Glutamatergic neuron (in vitro differentiated cells): ENCODE data around the gene PBX3. TPM values are rescaled to one million over a fixed set of nuclear protein-coding genes. Genes with fewer than 3 reads are reported as not detected.

ENCODE experiments used
- DNase-seq: peaks from one replicate; pipeline ENCODE4 v3.0.0; 2022
- H3K27ac Mint-ChIP-seq: one replicate; pipeline ENCODE4 v1.8.0; 2020; ENCODE audit warnings: mild to moderate bottlenecking, mixed read lengths, inconsistent platforms; ENCODE audit not compliant: unreplicated experiment
- H3K27me3 Mint-ChIP-seq: one replicate; pipeline ENCODE4 v1.8.0; 2020; ENCODE audit warnings: mild to moderate bottlenecking, moderate library complexity, mixed read lengths, inconsistent platforms; ENCODE audit not compliant: unreplicated experiment
- H3K36me3 Mint-ChIP-seq: one replicate; pipeline ENCODE4 v1.8.0; 2020; ENCODE audit warnings: mild to moderate bottlenecking, mixed read lengths, inconsistent platforms; ENCODE audit not compliant: unreplicated experiment
- H3K4me1 Mint-ChIP-seq: one replicate; pipeline ENCODE4 v1.8.0; 2020; ENCODE audit warnings: mild to moderate bottlenecking, low read depth, mixed read lengths, inconsistent platforms; ENCODE audit not compliant: unreplicated experiment
- H3K4me3 Mint-ChIP-seq: one replicate; pipeline ENCODE4 v1.8.0; 2020; ENCODE audit warnings: mild to moderate bottlenecking, mixed read lengths, inconsistent platforms; ENCODE audit not compliant: unreplicated experiment
- H3K9me3 Mint-ChIP-seq: one replicate; pipeline ENCODE4 v1.8.0; 2020; ENCODE audit warnings: mild to moderate bottlenecking, moderate library complexity, mixed read lengths, inconsistent platforms; ENCODE audit not compliant: unreplicated experiment
- CTCF ChIP-seq: fragments of 200-600 bp; sonication (generic); IDR thresholded peaks from one replicate; pipeline ENCODE4 v1.5.0; 2021; ENCODE audit not compliant: partially characterized antibody, unreplicated experiment
- total RNA-seq: library from RNA; stranded (reverse); fragmentation: NEBNext Ultra II Directional; extraction: Animal tissue kit (Norgen Biotek cat#: 25700); gene quantifications from one replicate; pipeline ENCODE4 v1.2.1, GENCODE V29; 2021; ENCODE audit not compliant: unreplicated experiment

PBX3 gene
- total RNA-seq, 1 donor from 2014 or later = 51.2 TPM

GRCh38 chr9:125998837-125999503 is 251.8 kb downstream of the PBX3 start:
- H3K27me3 Mint-ChIP-seq = no peaks in the 10 kb centered on the region
- no peak for DNase-seq

GRCh38 chr9:125999504-125999881 is 252.3 kb downstream of the PBX3 start:
- Mint-ChIP-seq H3K27me3 (no peaks in the 10 kb centered on the region), H3K4me1 (no peaks in the 10 kb centered on the region), H3K4me3 (no peak overlapping the region), H3K36me3 (no peaks in the 10 kb centered on the region), H3K27ac (no peak overlapping the region), H3K9me3 (peaks cover 4% of the 10 kb centered on the region)
- no peak for DNase-seq
- no peak for TF ChIP-seq CTCF

More at GRCh38 chr9:125998837-125999503, 251.8 kb downstream of the PBX3 start:
- Mint-ChIP-seq H3K36me3 (no peaks in the 10 kb centered on the region), H3K27ac (no peak overlapping the region), H3K4me3 (no peak overlapping the region), H3K4me1 (no peaks in the 10 kb centered on the region), H3K9me3 (peaks cover 4% of the 10 kb centered on the region)
- no peak for TF ChIP-seq CTCF

- Mint-ChIP-seq H3K27ac (no peak overlapping the region), H3K27me3 (no peaks in the 10 kb centered on the region), H3K9me3 (peaks cover 4% of the 10 kb centered on the region), H3K36me3 (no peaks in the 10 kb centered on the region), H3K4me3 (no peak overlapping the region), H3K4me1 (no peaks in the 10 kb centered on the region)
- DNase-seq = no peak
- TF ChIP-seq CTCF = no peak
Measured at GRCh38 chr9:126000256-126000655, 253.1 kb downstream of the PBX3 start.

- Mint-ChIP-seq H3K36me3 (no peaks in the 10 kb centered on the region), H3K27me3 (no peaks in the 10 kb centered on the region), H3K4me3 (no peak overlapping the region), H3K27ac (no peak overlapping the region), H3K9me3 (peaks cover 4% of the 10 kb centered on the region), H3K4me1 (no peaks in the 10 kb centered on the region)
- no peak for TF ChIP-seq CTCF
- DNase-seq = no peak
Measured at GRCh38 chr9:126000731-126001580, 253.8 kb downstream of the PBX3 start.

- H3K36me3 Mint-ChIP-seq = no peaks in the 10 kb centered on the region
- H3K27ac Mint-ChIP-seq = no peak overlapping the region
- H3K9me3 Mint-ChIP-seq = peaks cover 2% of the 10 kb centered on the region
- peak; percentile 7 for DNase-seq
- H3K27me3 Mint-ChIP-seq = no peaks in the 10 kb centered on the region
- no peaks in the 10 kb centered on the region for H3K4me1 Mint-ChIP-seq
- no peak for TF ChIP-seq CTCF
- no peak overlapping the region for H3K4me3 Mint-ChIP-seq
Measured at GRCh38 chr9:126001581-126002225, 254.5 kb downstream of the PBX3 start.
